Fibroblast of peridontal ligament (primary cell): ENCODE data around the gene BRME1.

Experiments used
- DNase-seq: peaks from one replicate; pipeline ENCODE4 v3.0.0-alpha.2; 2010; ENCODE audit errors: extremely low read depth

Gene BRME1

GRCh38 chr19:13905634-13906520, at the start of gene BRME1, which contains the start of gene CC2D1A:
Gene BRME1 (minus strand): TSS chr19:13906117. CDS start chr19:13904892, 1,225 bp downstream.
Gene CC2D1A (plus strand): TSS chr19:13906201. CDS start chr19:13906442, 241 bp downstream.
- peak; percentile 69 for DNase-seq

- no peak for DNase-seq
Observed at GRCh38 chr19:13954185-13954584, 48.3 kb upstream of the BRME1 start.

- DNase-seq: peak; percentile 64
Observed at GRCh38 chr19:13952931-13953531, 47.1 kb upstream of the BRME1 start.

GRCh38 chr19:13952154-13952930, 46.4 kb upstream of the BRME1 start, which contains the start of gene DCAF15:
Gene DCAF15 (plus strand): TSS chr19:13952509. CDS start chr19:13952513, 4 bp downstream.
- DNase-seq: peak; percentile 99

- no peak for DNase-seq
Observed at GRCh38 chr19:13951799-13952153, 45.9 kb upstream of the BRME1 start.

GRCh38 chr19:13951043-13951442, 45.1 kb upstream of the BRME1 start:
- DNase-seq: no peak

GRCh38 chr19:13946414-13946813, 40.5 kb upstream of the BRME1 start:
- DNase-seq: no peak

- DNase-seq: no peak
Observed at GRCh38 chr19:13942023-13942684, 36.2 kb upstream of the BRME1 start.

- DNase-seq: peak; percentile 82
Observed at GRCh38 chr19:13938301-13939064, 32.6 kb upstream of the BRME1 start, which contains the start of gene PODNL1. Gene PODNL1 (minus strand): TSS chr19:13938417. CDS start chr19:13938181, 236 bp downstream.

GRCh38 chr19:13937479-13938300, 31.8 kb upstream of the BRME1 start:
- DNase-seq: peak; percentile 15

GRCh38 chr19:13935765-13936510, 30.0 kb upstream of the BRME1 start:
- DNase-seq: no peak

- DNase-seq: no peak
Observed at GRCh38 chr19:13934785-13935109, 28.8 kb upstream of the BRME1 start.

GRCh38 chr19:13932911-13933393, 27.0 kb upstream of the BRME1 start:
- no peak for DNase-seq

- DNase-seq: no peak
Observed at GRCh38 chr19:13932149-13932637, 26.3 kb upstream of the BRME1 start.

GRCh38 chr19:13931391-13932148, 25.7 kb upstream of the BRME1 start:
- no peak for DNase-seq

GRCh38 chr19:13930402-13930801, 24.5 kb upstream of the BRME1 start:
- DNase-seq: no peak

- DNase-seq: no peak
Observed at GRCh38 chr19:13929956-13930355, 24.0 kb upstream of the BRME1 start.

- DNase-seq: no peak
Observed at GRCh38 chr19:13929340-13929739, 23.4 kb upstream of the BRME1 start.
